ENCODE data around the gene GGPS1. TPM values are rescaled to one million over a fixed set of nuclear protein-coding genes. Genes with fewer than 3 reads are reported as not detected.

GGPS1 gene
- total RNA-seq, 6 donors from 2014 or later = 5.0 to 32.6 (median 25.4) TPM

DNA sequence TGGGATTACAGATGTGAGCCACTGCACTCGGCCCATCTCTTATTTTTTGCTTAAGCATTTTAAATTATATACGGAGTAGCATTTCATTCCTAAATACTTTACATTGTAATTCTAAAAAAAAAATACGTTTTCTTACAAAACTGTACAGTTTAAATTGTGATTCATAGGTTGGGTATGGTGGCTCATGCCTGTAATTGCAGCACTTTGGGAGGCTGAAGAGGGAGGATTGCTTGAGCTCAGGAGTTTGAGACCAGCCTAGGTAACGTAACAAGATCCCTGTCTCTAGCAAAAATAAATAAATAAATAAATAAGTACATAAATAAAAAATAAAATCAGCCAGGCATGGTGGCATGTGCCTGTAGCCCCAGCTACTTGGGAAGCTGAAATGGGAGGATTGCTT lies 63.5 kb downstream of the GGPS1 start:
- no peaks in the 10 kb centered on the region for H3K27me3 ChIP-seq
- no peak for TF ChIP-seq POLR2AphosphoS5 (IDR thresholded peaks at IDR 0.05)

More for the DNA sequence above, 63.5 kb downstream of the GGPS1 start:
- ATAC-seq (ENCODE audit: low FRiP score in 2 of 2) (no peak), DNase-seq (no peak)
- no peaks in the 10 kb centered on the region for H3K4me1 ChIP-seq
- H3K36me3 ChIP-seq = no peaks in the 10 kb centered on the region
- 88 to 95% methylated on average over 4 of the region's 4 CpGs for WGBS, 2 donors
- H3K27ac ChIP-seq = no peak overlapping the region
- no peak overlapping the region for H3K4me3 ChIP-seq
- H3K9me3 ChIP-seq = peaks cover 0 to 7% (median 0%) of the 10 kb centered on the region in 4 donors

Small RNA genes lying within 50 kb of the gene (small RNA-seq; reads per million reads assigned to genes)
- gene AL391994.1 = 0 reads per million in 4 donors

Other genes with a start within 250 kb of the GGPS1 start
- gene TOMM20, start 199.7 kb upstream of the GGPS1 start, total RNA-seq = 100 to 1,000 TPM in 2 of 6 donors, 10 to 100 TPM in 4; 37.6 to 124 (median 89.8) TPM
- gene RBM34, start 167.3 kb upstream of the GGPS1 start, total RNA-seq = 10 to 100 TPM; 17.3 to 61.0 (median 35.0) TPM
- gene ARID4B, start 391 bp upstream of the GGPS1 start, total RNA-seq = 10 to 100 TPM; 31.1 to 90.1 (median 51.3) TPM
- gene TBCE, start 38.9 kb downstream of the GGPS1 start, total RNA-seq = 10 to 100 TPM; 20.8 to 77.5 (median 26.5) TPM
- 10 to 100 TPM; 11.0 to 27.3 (median 22.1) TPM for gene B3GALNT2, start 175.9 kb downstream of the GGPS1 start, total RNA-seq